SK-N-SH treated with all-trans-retinoic acid at 6 μM for 48 hours (cell line): ENCODE data around the gene RIBC1.

Experiments used
- ATAC-seq: fragments of 200-7000 bp; cut with Tn5 transposase; 3 replicates; pipeline ENCODE4 v1.9.1; 2020; ENCODE audit warnings: mild to moderate bottlenecking, moderate library complexity
- ARNTL ChIP-seq: fragments of 450-650 bp; formaldehyde crosslinking; IDR thresholded peaks from 2 replicates; pipeline ENCODE4 v1.5.0; 2020; ENCODE audit warnings: low read depth, mild to moderate bottlenecking, moderate library complexity, borderline replicate concordance
- BACH2 ChIP-seq: fragments of 250-450 bp; sonication (Bioruptor Pico); IDR thresholded peaks from 2 replicates; pipeline ENCODE4 v1.9.0; 2021; ENCODE audit warnings: mild to moderate bottlenecking, borderline replicate concordance
- ESRRG ChIP-seq: fragments of 250-450 bp; sonication (Bioruptor Pico); IDR thresholded peaks from 2 replicates; pipeline ENCODE4 v1.6.1; 2021; ENCODE audit warnings: mild to moderate bottlenecking
- GLIS3 ChIP-seq: fragments of 250-450 bp; sonication (Bioruptor Pico); IDR thresholded peaks from 2 replicates; pipeline ENCODE4 v1.5.0; 2020; ENCODE audit warnings: mild to moderate bottlenecking, moderate library complexity
- ISL1 ChIP-seq: fragments of 250-450 bp; sonication (Bioruptor Pico); IDR thresholded peaks from 2 replicates; pipeline ENCODE4 v2.1.2; 2022; ENCODE audit warnings: mild to moderate bottlenecking, moderate library complexity
- OSR1 ChIP-seq: fragments of 250-450 bp; sonication (Bioruptor Pico); IDR thresholded peaks from 2 replicates; pipeline ENCODE4 v1.8.0; 2022; ENCODE audit warnings: moderate library complexity, mild to moderate bottlenecking, inconsistent platforms
- PATZ1 ChIP-seq: fragments of 250-450 bp; sonication (Bioruptor Pico); IDR thresholded peaks from 2 replicates; pipeline ENCODE4 v1.8.0; 2020; ENCODE audit warnings: mild to moderate bottlenecking, moderate library complexity, borderline replicate concordance
- PPARA ChIP-seq: fragments of 250-450 bp; sonication (Bioruptor Pico); IDR thresholded peaks from 2 replicates; pipeline ENCODE4 v1.5.0; 2020; ENCODE audit warnings: mild to moderate bottlenecking, borderline replicate concordance
- RARB ChIP-seq: fragments of 250-450 bp; sonication (Bioruptor Pico); IDR thresholded peaks from 2 replicates; pipeline ENCODE4 v1.8.0; 2021; ENCODE audit warnings: mild to moderate bottlenecking, moderate library complexity
- SNAI2 ChIP-seq: fragments of 250-450 bp; sonication (Bioruptor Pico); IDR thresholded peaks from 2 replicates; pipeline ENCODE4 v1.5.0; 2020; ENCODE audit warnings: mild to moderate bottlenecking, moderate library complexity
- TOX ChIP-seq: fragments of 250-450 bp; sonication (Bioruptor Pico); IDR thresholded peaks from 2 replicates; pipeline ENCODE4 v1.8.0; 2021; ENCODE audit warnings: mild to moderate bottlenecking, moderate library complexity, borderline replicate concordance
- TSHZ2 ChIP-seq: fragments of 250-450 bp; sonication (Bioruptor Pico); IDR thresholded peaks from 2 replicates; pipeline ENCODE4 v1.5.0; 2020; ENCODE audit warnings: mild to moderate bottlenecking, moderate library complexity
- ZC3H10 ChIP-seq: fragments of 250-450 bp; sonication (Bioruptor Pico); IDR thresholded peaks from 2 replicates; pipeline ENCODE4 v1.5.1; 2021; ENCODE audit warnings: mild to moderate bottlenecking, moderate library complexity
- ZFP3 ChIP-seq: fragments of 250-450 bp; sonication (Bioruptor Pico); IDR thresholded peaks from 2 replicates; pipeline ENCODE4 v1.5.0; 2020; ENCODE audit warnings: mild to moderate bottlenecking, moderate library complexity
- ZFP30 ChIP-seq: fragments of 450-650 bp; formaldehyde crosslinking; IDR thresholded peaks from 2 replicates; pipeline ENCODE4 v1.5.0; 2022; ENCODE audit warnings: mild to moderate bottlenecking, moderate library complexity
- ZNF565 ChIP-seq: fragments of 450-650 bp; formaldehyde crosslinking; conservative IDR thresholded peaks from 2 replicates; pipeline ENCODE4 v1.5.0; 2020; ENCODE audit warnings: low read depth, mild to moderate bottlenecking, moderate library complexity
- ZNF70 ChIP-seq: fragments of 450-650 bp; formaldehyde crosslinking; IDR thresholded peaks from 2 replicates; pipeline ENCODE4 v1.5.0; 2020; ENCODE audit warnings: mild to moderate bottlenecking, moderate library complexity
- ZNF8 ChIP-seq: fragments of 450-650 bp; formaldehyde crosslinking; IDR thresholded peaks from 2 replicates; pipeline ENCODE4 v1.5.0; 2020; ENCODE audit warnings: mild to moderate bottlenecking, moderate library complexity
- TF ChIP-seq, protein P1 (sequence below): fragments of 250-450 bp; sonication (Bioruptor Pico); IDR thresholded peaks from 2 replicates; pipeline ENCODE4 v1.5.1; 2021; ENCODE audit warnings: mild to moderate bottlenecking, moderate library complexity
- TF ChIP-seq, protein P2 (sequence below): fragments of 250-450 bp; sonication (Bioruptor Pico); IDR thresholded peaks from 2 replicates; pipeline ENCODE4 v1.8.0; 2021; ENCODE audit warnings: low read depth, mild to moderate bottlenecking, moderate library complexity, borderline replicate concordance
- TF ChIP-seq, protein P3 (sequence below): fragments of 250-450 bp; sonication (Bioruptor Pico); IDR thresholded peaks from 2 replicates; pipeline ENCODE4 v1.5.1; 2020; ENCODE audit warnings: low read depth, mild to moderate bottlenecking, moderate library complexity

The RIBC1 gene

GRCh38 chrX:53442322-53442631 lies 19.6 kb downstream of the RIBC1 start:
- TF ChIP-seq ISL1 (CRISPR knock-in tag), result no peak
- no peak for TF ChIP-seq ZNF565 (CRISPR knock-in tag)
- TF ChIP-seq, protein P1, sequence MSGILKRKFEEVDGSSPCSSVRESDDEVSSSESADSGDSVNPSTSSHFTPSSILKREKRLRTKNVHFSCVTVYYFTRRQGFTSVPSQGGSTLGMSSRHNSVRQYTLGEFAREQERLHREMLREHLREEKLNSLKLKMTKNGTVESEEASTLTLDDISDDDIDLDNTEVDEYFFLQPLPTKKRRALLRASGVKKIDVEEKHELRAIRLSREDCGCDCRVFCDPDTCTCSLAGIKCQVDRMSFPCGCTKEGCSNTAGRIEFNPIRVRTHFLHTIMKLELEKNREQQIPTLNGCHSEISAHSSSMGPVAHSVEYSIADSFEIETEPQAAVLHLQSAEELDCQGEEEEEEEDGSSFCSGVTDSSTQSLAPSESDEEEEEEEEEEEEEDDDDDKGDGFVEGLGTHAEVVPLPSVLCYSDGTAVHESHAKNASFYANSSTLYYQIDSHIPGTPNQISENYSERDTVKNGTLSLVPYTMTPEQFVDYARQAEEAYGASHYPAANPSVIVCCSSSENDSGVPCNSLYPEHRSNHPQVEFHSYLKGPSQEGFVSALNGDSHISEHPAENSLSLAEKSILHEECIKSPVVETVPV, result no peak
- TF ChIP-seq ARNTL (CRISPR knock-in tag), result no peak
- TF ChIP-seq SNAI2 (CRISPR knock-in tag), result no peak
- no peak for TF ChIP-seq OSR1
- TF ChIP-seq PATZ1 (CRISPR knock-in tag), result no peak
- no peak for TF ChIP-seq RARB (CRISPR knock-in tag)
- TF ChIP-seq BACH2 (CRISPR knock-in tag), result no peak
- TF ChIP-seq ZFP30 (CRISPR knock-in tag), result no peak
- TF ChIP-seq GLIS3 (CRISPR knock-in tag), result no peak
- no peak for TF ChIP-seq TSHZ2 (CRISPR knock-in tag)
- no peak for TF ChIP-seq PPARA (CRISPR knock-in tag)
- TF ChIP-seq, protein P2, sequence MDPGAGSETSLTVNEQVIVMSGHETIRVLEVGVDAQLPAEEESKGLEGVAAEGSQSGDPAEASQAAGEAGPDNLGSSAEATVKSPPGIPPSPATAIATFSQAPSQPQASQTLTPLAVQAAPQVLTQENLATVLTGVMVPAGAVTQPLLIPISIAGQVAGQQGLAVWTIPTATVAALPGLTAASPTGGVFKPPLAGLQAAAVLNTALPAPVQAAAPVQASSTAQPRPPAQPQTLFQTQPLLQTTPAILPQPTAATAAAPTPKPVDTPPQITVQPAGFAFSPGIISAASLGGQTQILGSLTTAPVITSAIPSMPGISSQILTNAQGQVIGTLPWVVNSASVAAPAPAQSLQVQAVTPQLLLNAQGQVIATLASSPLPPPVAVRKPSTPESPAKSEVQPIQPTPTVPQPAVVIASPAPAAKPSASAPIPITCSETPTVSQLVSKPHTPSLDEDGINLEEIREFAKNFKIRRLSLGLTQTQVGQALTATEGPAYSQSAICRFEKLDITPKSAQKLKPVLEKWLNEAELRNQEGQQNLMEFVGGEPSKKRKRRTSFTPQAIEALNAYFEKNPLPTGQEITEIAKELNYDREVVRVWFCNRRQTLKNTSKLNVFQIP (CRISPR knock-in tag), result no peak
- no peak for TF ChIP-seq ZC3H10 (CRISPR knock-in tag)
- ATAC-seq, result no peak

GRCh38 chrX:53445977-53446376 lies 23.3 kb downstream of the RIBC1 start:
- no peak for TF ChIP-seq ZNF8 (CRISPR knock-in tag)
- no peak for TF ChIP-seq ZNF565 (CRISPR knock-in tag)
- no peak for TF ChIP-seq OSR1
- no peak for TF ChIP-seq TOX
- no peak for TF ChIP-seq ZFP30 (CRISPR knock-in tag)
- no peak for TF ChIP-seq SNAI2 (CRISPR knock-in tag)
- no peak for TF ChIP-seq ZNF70 (CRISPR knock-in tag)
- TF ChIP-seq, protein P3, sequence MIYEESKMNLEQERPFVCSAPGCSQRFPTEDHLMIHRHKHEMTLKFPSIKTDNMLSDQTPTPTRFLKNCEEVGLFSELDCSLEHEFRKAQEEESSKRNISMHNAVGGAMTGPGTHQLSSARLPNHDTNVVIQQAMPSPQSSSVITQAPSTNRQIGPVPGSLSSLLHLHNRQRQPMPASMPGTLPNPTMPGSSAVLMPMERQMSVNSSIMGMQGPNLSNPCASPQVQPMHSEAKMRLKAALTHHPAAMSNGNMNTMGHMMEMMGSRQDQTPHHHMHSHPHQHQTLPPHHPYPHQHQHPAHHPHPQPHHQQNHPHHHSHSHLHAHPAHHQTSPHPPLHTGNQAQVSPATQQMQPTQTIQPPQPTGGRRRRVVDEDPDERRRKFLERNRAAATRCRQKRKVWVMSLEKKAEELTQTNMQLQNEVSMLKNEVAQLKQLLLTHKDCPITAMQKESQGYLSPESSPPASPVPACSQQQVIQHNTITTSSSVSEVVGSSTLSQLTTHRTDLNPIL (CRISPR knock-in tag), result no peak
- TF ChIP-seq TSHZ2 (CRISPR knock-in tag), result no peak
- no peak for TF ChIP-seq PPARA (CRISPR knock-in tag)
- TF ChIP-seq ESRRG, result no peak
- TF ChIP-seq RARB (CRISPR knock-in tag), result no peak
- TF ChIP-seq ZC3H10 (CRISPR knock-in tag), result no peak
- no peak for TF ChIP-seq ARNTL (CRISPR knock-in tag)
- TF ChIP-seq PATZ1 (CRISPR knock-in tag), result no peak
- no peak for TF ChIP-seq ZFP3 (CRISPR knock-in tag)
- TF ChIP-seq BACH2 (CRISPR knock-in tag), result no peak
- TF ChIP-seq, protein P1, result no peak
- peak; percentile 70 for ATAC-seq
